Panc1 (cell line): ENCODE data around the gene L3MBTL2. TPM values are rescaled to one million over a fixed set of nuclear protein-coding genes. Genes with fewer than 3 reads are reported as not detected.

Source experiments
- ATAC-seq: fragments of 200-7000 bp; cut with Tn5 transposase; 2 replicates; pipeline ENCODE4 v1.9.1; 2020; ENCODE audit warnings: mild to moderate bottlenecking, moderate library complexity
- BruUV-seq: library from RNA; stranded (reverse); fragments of 400-500 nt; replicated peaks from 2 replicates; lab custom pipeline; 2021; lab: Mats Ljungman, UMichigan
- CTCF ChIA-PET: fragments of 300-600 bp; sonication (Branson Sonifier 250); formaldehyde crosslinking; loops from one replicate; lab custom pipeline; 2022; ENCODE audit warnings: antibody characterized with exemption; lab: Charles Lee
- POLR2A ChIA-PET: fragments of 300-600 bp; sonication (Branson Sonifier 250); formaldehyde crosslinking; loops from one replicate; lab custom pipeline; 2022; ENCODE audit warnings: antibody characterized with exemption; lab: Charles Lee
- DNase-seq: peaks from one replicate; pipeline ENCODE4 v3.0.0-alpha.2; 2010; ENCODE audit warnings: low read depth, low spot score
- H3K27ac ChIP-seq: 2 replicates; pipeline ENCODE4 v1.5.1; 2011; ENCODE audit warnings: mild to moderate bottlenecking, low read length, inconsistent platforms
- H3K27me3 ChIP-seq: fragments of 200-500 bp; sonication (Bioruptor generic); 2 replicates; pipeline ENCODE4 v1.6.0; 2014; ENCODE audit warnings: low read length, inconsistent platforms; ENCODE audit not compliant: control insufficient read depth, insufficient read depth
- H3K36me3 ChIP-seq: fragments of 200-500 bp; sonication (Bioruptor generic); 2 replicates; pipeline ENCODE4 v1.5.1; 2014; ENCODE audit warnings: inconsistent platforms, mild to moderate bottlenecking, low read length, moderate library complexity; ENCODE audit not compliant: control insufficient read depth, insufficient read depth
- H3K4me1 ChIP-seq: 2 replicates; pipeline ENCODE4 v1.5.1; 2011; ENCODE audit warnings: inconsistent platforms, mild to moderate bottlenecking, low read length, moderate library complexity; ENCODE audit not compliant: control insufficient read depth, insufficient read depth
- H3K4me3 ChIP-seq, 2 experiments: 2 replicates each; pipeline ENCODE4 v1.5.1; 2011 to 2012; ENCODE audit warnings: low read depth in 2 of 2, low read length in 2 of 2, mild to moderate bottlenecking in 2 of 2, inconsistent platforms in 1 of 2, moderate library complexity in 1 of 2
- H3K9me3 ChIP-seq: fragments of 200-500 bp; sonication (Bioruptor generic); 2 replicates; pipeline ENCODE4 v1.5.1; 2014; ENCODE audit warnings: low read depth, mild to moderate bottlenecking, inconsistent platforms, low read length, moderate library complexity; ENCODE audit not compliant: control insufficient read depth, insufficient read depth
- POLR2AphosphoS5 ChIP-seq: IDR thresholded peaks from 2 replicates; pipeline ENCODE4 v1.6.1; 2012; ENCODE audit warnings: mild to moderate bottlenecking, low read depth, low read length, moderate library complexity
- SIN3A ChIP-seq: IDR thresholded peaks from 2 replicates; pipeline ENCODE4 v1.6.1; 2012; ENCODE audit warnings: low read depth, mild to moderate bottlenecking, low read length, moderate library complexity, borderline replicate concordance; ENCODE audit not compliant: insufficient read depth
- TCF7L2 ChIP-seq: IDR thresholded peaks from 2 replicates; pipeline ENCODE4 v1.6.1; 2011; ENCODE audit warnings: mild to moderate bottlenecking, low read depth, low read length, inconsistent platforms
- in situ Hi-C: cut with HindIII; loops from 2 replicates; pipeline ENCODE4 v1.10.0; 2016; ENCODE audit warnings: low sequenced_read_pairs, low pct_unique_long_range_greater_than_20kb
- intact Hi-C: fragments of 100-400 bp; cut with micrococcal nuclease; formaldehyde crosslinking; loops from one replicate; pipeline ENCODE4 v1.10.0; 2022; ENCODE audit not compliant: unreplicated experiment
- total RNA-seq: library from RNA; stranded (reverse); gene quantifications from one replicate; pipeline ENCODE4 v1.2.1, GENCODE V29; 2021; ENCODE audit not compliant: unreplicated experiment
- TF ChIP-seq, protein P1 (sequence below): fragments of 450-650 bp; IDR thresholded peaks from 2 replicates; pipeline ENCODE4 v1.5.1; 2017; ENCODE audit warnings: mild to moderate bottlenecking
- TF ChIP-seq, protein P2 (sequence below), 2 experiments: IDR thresholded peaks; 2 replicates each; pipeline ENCODE4 v1.6.1; 2011 to 2012; ENCODE audit warnings: low read depth in 2 of 2, control low read depth in 1 of 2, low read length in 1 of 2, mild to moderate bottlenecking in 1 of 2, moderate library complexity in 1 of 2; ENCODE audit not compliant: insufficient read depth in 1 of 2

Gene L3MBTL2
- total RNA-seq, 1 experiment from 2014 or later = 26.6 TPM

GRCh38 chr22:41175546-41175945, 29.6 kb upstream of the L3MBTL2 start:
- H3K36me3 ChIP-seq = peaks cover 21% of the 10 kb centered on the region
- no peak overlapping the region for H3K27ac ChIP-seq
- no TSS peak for BruUV-seq

GRCh38 chr22:41177040-41177621, 28.0 kb upstream of the L3MBTL2 start:
- no peaks in the 10 kb centered on the region for H3K4me1 ChIP-seq
- peaks cover 21% of the 10 kb centered on the region for H3K36me3 ChIP-seq
- ATAC-seq (no peak), DNase-seq (no peak)
- no peak overlapping the region for H3K27ac ChIP-seq
- TF ChIP-seq TCF7L2 = no peak
- TF ChIP-seq POLR2AphosphoS5 = no peak
- no peak for TF ChIP-seq SIN3A
- TF ChIP-seq, protein P1, sequence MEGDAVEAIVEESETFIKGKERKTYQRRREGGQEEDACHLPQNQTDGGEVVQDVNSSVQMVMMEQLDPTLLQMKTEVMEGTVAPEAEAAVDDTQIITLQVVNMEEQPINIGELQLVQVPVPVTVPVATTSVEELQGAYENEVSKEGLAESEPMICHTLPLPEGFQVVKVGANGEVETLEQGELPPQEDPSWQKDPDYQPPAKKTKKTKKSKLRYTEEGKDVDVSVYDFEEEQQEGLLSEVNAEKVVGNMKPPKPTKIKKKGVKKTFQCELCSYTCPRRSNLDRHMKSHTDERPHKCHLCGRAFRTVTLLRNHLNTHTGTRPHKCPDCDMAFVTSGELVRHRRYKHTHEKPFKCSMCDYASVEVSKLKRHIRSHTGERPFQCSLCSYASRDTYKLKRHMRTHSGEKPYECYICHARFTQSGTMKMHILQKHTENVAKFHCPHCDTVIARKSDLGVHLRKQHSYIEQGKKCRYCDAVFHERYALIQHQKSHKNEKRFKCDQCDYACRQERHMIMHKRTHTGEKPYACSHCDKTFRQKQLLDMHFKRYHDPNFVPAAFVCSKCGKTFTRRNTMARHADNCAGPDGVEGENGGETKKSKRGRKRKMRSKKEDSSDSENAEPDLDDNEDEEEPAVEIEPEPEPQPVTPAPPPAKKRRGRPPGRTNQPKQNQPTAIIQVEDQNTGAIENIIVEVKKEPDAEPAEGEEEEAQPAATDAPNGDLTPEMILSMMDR = no peak
- TF ChIP-seq, protein P2, sequence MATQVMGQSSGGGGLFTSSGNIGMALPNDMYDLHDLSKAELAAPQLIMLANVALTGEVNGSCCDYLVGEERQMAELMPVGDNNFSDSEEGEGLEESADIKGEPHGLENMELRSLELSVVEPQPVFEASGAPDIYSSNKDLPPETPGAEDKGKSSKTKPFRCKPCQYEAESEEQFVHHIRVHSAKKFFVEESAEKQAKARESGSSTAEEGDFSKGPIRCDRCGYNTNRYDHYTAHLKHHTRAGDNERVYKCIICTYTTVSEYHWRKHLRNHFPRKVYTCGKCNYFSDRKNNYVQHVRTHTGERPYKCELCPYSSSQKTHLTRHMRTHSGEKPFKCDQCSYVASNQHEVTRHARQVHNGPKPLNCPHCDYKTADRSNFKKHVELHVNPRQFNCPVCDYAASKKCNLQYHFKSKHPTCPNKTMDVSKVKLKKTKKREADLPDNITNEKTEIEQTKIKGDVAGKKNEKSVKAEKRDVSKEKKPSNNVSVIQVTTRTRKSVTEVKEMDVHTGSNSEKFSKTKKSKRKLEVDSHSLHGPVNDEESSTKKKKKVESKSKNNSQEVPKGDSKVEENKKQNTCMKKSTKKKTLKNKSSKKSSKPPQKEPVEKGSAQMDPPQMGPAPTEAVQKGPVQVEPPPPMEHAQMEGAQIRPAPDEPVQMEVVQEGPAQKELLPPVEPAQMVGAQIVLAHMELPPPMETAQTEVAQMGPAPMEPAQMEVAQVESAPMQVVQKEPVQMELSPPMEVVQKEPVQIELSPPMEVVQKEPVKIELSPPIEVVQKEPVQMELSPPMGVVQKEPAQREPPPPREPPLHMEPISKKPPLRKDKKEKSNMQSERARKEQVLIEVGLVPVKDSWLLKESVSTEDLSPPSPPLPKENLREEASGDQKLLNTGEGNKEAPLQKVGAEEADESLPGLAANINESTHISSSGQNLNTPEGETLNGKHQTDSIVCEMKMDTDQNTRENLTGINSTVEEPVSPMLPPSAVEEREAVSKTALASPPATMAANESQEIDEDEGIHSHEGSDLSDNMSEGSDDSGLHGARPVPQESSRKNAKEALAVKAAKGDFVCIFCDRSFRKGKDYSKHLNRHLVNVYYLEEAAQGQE (IDR thresholded peaks at IDR 0.05; ENCODE audit: insufficient read depth in 1 of 2, low read depth in 2 of 2, low read length in 1 of 2) = no peak
- no TSS peak for BruUV-seq
- no peaks in the 10 kb centered on the region for H3K27me3 ChIP-seq
- H3K4me3 ChIP-seq = no peak overlapping the region
- intact Hi-C loops = no loop called here
- ChIA-PET CTCF (no interaction called here), POLR2A (no interaction called here)
- H3K9me3 ChIP-seq = no peaks in the 10 kb centered on the region
- in situ Hi-C loops = no loop called here

More at GRCh38 chr22:41175546-41175945, 29.6 kb upstream of the L3MBTL2 start:
- Histone ChIP-seq H3K4me1 (no peaks in the 10 kb centered on the region), H3K4me3 (no peak overlapping the region), H3K9me3 (no peaks in the 10 kb centered on the region), H3K27me3 (no peaks in the 10 kb centered on the region)
- CTCF ChIA-PET = no interaction called here
- in situ Hi-C loops (no loop called here), intact Hi-C loops (no loop called here)
- DNase-seq = no peak
- no peak for ATAC-seq
- POLR2A ChIA-PET = no interaction called here
- no peak for TF ChIP-seq TCF7L2
- TF ChIP-seq, protein P2 (IDR thresholded peaks at IDR 0.05; ENCODE audit: insufficient read depth in 1 of 2, low read depth in 2 of 2, low read length in 1 of 2) = no peak
- TF ChIP-seq POLR2AphosphoS5 = no peak
- no peak for TF ChIP-seq SIN3A
- TF ChIP-seq, protein P1 = no peak
